ENCODE data around the gene LDHD.
A peak's percentile ranks its signal among the peaks of the same experiment; 100 is the strongest.
"Not testable (repeated sequence)": the region's sequence is repeated elsewhere in the genome, so short reads cannot be mapped to it uniquely, and the experiment has no call there.

Gene LDHD

DNA sequence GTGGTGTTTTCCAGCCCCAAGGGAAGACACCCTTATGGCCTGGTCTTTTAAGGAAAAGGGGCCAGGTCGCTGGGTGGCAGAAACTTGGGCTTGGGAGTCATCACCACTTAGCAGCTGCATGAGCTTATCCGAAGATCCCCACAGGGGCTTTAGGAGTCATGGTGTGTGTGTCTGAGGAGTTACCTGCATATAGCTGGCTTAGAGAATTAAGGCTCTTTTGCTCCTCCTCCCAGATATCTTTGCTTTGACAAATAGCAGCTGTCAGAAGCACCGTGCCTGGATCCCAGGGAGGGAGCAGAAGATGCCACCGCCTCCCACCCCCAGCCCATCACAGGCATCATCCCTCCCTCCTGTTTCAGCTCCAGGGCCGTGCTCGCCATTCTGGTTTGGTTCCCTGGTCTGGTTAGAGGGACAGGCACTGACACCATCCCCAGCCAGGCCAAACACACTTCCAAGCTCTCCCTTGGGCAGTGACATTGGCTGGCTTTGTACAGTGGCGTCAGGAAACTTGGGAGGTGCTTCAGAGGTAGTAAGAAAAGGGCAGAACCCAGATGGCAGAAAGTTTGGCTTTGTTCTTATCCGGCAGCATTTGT is 17.4 kb downstream of the LDHD start:
- no peak for DNase-seq

DNA sequence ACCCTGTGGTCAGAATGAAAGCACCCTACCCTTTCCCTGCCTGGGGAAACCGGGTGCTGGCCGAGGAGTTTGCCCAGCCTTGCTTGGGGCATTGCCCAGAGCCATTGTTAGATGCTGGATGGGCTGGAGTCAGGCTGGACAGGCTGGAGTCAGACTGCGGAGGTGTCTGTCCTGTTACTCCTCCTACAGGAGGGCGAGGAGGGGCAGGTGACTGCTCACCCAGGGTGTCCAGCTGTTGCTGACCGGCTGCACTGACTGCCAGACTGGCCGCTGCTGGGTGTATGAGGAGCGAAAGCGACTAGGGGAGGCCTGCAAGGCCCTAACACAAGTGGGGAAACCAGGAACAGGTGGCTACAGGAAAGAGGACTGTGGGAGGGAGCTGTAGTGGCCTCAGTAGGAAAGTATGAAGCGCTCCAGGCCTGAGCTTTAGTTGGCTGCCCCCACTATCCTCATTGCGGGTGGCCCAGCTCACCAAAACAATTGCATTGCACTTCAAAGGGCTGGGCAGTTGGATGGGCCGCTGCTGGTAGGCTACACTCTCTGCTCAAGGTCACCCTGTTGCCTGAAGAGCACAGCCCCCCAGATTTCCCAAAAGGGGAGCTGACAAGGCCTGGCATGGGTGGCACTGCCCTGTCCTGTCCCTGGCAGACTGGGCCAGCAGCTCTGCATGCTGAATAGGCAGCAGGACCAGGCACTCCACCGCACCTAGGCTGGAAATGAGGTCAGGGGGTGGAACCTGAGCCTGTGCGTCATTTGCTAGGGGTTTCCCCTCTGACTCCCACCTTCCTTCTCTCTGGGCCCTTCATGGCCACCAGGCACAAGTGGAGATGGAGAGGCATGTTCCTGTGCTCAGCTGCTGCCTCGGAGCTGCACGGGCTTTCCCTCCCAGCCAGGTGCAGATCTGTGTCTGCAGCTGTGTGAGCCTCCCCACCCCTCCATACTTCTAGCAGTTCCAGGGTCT is 18.4 kb downstream of the LDHD start:
- DNase-seq, result no peak

DNA sequence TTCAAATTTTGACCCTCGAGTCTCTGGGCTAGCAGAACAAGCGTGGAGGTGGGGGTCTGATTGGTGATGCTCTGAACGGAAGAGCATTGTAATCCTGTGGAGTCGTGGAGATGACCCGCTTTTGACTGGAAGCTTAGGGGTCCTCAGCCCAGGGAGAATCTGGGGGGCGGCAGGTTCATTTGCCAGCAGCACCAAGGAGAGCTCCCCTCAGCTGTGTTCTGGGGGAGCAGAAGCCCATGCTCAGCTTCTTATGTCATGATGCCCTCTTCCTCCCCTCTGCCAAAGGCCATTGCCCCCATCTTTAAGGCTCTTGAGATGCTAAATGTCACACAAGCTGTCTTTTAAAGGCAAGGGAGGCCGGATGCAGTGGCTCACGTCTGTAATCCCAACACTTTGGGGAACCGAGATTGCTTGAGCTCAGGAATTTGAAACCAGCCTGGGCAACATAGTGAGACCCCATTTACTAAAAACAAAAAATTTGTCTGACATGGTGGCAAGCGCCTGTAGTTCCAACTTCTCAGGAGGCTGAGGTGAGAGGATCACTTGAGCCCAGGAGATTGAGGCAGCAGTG is 19.3 kb downstream of the LDHD start:
- no peak for DNase-seq

- DNase-seq, result no peak
Measured at GRCh38 chr16:75096656-75097055, 19.9 kb downstream of the LDHD start.

DNA sequence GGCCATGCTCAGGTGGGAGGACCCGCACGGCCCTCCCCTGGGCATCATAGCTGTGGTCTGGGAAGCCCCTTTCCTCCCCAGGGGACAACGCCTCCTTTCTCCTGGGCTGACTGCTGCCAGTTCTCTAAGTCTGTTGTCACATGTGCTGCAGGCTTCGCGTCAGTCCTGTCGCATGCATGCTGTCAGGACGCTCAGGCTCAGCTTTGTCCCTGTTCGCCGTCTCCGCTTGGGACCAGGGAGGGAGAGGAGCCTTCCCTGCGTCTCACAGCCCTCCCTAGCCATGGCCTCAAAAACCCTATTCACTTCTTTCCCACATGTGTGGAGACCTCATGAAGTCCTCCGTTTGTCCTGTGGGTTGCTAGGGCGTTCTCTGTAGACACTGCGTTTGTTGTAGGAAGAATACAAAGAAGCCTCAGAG is 21.4 kb downstream of the LDHD start:
- DNase-seq, result no peak

GRCh38 chr16:75093598-75094540 is 22.7 kb downstream of the LDHD start:
- DNase-seq, result no peak

GRCh38 chr16:75092777-75093176 is 23.8 kb downstream of the LDHD start:
- no peak for DNase-seq

DNA sequence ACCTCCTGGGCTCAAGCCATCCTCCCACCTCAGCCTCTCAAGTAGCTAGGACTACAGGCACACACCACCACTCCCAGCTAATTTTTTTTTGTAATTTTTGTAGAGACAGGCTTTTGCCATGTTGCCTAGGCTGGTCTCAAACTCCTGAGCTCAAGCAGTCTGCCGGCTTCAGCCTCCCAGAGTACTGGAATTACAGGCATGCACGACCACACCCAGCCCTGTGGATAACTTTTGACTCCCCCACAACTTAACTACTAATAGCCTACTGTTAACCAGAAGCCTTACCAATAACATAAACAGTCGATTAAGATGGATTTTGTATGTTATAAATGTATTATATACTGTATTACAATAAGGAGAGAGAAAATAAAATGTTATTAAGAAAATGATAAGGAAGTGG is 25.0 kb downstream of the LDHD start:
- DNase-seq, result not testable (repeated sequence)

DNA sequence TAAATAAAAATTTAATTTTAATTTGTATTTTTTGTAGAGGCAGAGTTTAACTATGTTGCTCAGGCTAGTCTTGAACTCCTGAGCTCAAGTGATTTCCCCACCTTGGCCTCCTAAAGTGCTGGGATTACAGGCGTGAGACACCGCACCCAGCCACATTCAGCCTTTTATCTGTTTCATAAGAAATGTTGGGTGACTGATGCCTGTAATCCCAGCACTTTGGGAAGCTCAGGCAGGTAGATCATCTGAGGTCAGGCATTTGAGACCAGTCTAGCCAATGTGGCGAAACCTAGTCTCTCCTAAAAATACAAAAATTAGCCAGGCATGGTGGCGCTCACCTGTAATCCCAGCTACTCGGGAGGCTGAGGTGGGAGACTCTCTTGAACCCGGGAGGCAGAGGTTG is 25.7 kb downstream of the LDHD start:
- DNase-seq, result not testable (repeated sequence)

- DNase-seq, result peak in 1 of 2 donors; percentile 20
Measured at GRCh38 chr16:75089486-75090202, 26.9 kb downstream of the LDHD start.

- no peak for DNase-seq
Measured at GRCh38 chr16:75088934-75089333, 27.6 kb downstream of the LDHD start.

- DNase-seq, result no peak
Measured at GRCh38 chr16:75088216-75088615, 28.4 kb downstream of the LDHD start.

- DNase-seq, result peak in 1 of 2 donors; percentile 7
Measured at GRCh38 chr16:75087375-75087979, 29.1 kb downstream of the LDHD start.

DNA sequence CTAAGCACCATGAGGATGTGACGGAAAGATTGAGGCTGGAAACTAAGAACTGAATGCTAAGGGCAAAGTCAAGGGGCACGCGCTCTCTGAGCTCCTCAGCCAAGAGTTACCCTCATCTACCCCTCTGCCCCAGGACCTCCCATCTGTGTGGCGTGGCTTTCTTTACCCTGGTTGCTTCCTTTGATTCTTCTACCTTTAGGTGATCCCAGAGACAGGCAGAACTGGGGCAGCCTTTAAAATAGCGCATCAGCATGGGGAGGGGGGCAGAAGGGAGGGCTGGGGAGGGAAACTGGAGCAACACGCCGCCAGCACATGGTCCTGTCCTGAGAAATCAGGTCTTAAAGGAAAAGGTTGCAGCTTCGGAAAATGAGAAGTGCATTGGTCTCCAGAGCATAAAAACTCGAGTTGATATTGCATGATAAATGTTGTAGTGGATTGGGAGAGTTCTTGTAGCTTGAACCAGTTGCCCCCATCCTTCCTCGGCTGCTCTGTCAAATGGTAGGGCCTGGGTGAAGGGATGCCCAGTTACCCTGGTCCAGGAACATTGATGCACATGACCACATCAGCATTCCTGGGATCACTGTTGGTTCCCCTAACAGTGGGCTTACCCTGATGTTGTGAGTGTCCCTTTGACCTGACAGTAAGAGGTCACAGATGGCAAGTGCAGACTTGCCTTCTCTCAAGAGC is 29.7 kb downstream of the LDHD start:
- DNase-seq, result no peak

- no peak for DNase-seq
Measured at GRCh38 chr16:75086281-75086680, 30.3 kb downstream of the LDHD start.

GRCh38 chr16:75085556-75085955 is 31.0 kb downstream of the LDHD start:
- no peak for DNase-seq

DNA sequence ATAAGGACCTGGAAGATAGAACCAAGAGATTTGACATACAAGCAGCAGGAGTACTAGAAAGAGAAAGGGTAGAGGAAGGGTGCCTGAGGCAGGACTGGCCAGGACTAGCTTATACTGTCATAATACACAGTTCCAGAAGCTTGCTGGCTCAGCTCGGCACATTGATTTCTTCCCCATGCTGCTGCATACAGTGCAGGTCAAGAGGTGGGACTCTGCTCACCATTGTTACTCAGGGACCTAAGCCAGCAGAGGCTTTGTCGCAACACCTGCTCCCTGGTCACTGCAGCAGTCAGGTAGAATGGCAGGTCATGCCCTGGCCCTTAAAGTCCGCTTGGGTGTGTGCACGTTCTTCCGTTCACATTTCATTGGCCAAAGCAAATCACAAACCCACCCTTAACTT is 32.8 kb downstream of the LDHD start:
- DNase-seq, result no peak

GRCh38 chr16:75081179-75081859 is 35.3 kb downstream of the LDHD start:
- no peak for DNase-seq

DNA sequence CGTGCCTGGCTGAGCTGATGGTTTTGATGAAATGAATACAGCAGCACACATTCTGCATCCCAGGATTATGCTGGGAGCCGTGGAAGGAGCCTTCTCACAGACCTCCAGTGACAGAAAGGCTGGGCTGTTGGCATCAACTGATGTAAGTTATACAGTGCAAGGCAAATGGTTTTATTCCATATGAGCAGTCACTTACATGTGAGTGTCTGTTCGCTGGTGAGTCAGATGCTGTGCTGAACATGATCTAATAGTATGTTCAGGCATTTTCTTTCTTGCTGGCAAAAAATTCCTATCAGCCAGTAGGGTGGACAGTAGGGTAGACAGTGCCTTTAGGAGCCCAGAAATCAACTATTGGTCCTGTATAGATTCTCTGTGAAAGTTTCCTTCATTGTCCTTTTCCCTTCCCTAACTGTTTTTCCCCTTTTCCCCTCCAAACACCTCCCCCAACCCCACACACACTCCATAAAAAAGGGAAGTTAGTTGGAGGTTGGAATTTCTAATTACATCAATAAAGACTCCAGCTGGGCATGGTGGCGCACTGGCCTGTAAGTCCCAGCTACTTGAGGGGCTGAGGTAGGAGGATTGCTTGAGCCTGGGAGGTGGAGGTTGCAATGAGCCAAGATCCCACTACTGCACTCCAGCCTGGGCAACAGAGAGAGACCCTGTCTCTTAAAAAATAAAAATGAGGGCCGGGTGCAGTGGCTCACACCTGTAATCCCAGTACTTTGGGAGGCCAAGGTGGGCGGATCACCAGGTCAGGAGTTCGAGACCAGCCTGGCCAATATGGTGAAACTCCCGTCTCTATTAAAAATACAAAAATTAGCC is 36.2 kb downstream of the LDHD start:
- peak; percentile 19 to 52 for DNase-seq

Data from inflammatory macrophage (primary cell).